Activated naive CD4-positive, alpha-beta T cell treated with Interleukin-2 at 50 U/mL for 16 hours (primary cell): ENCODE results near the gene SLC29A1.

Experiments used
- DNase-seq: peaks from one replicate; pipeline ENCODE4 v3.0.0-alpha.2; 2020

Gene SLC29A1

GRCh38 chr6:44256775-44257024 lies 33.3 kb downstream of the SLC29A1 start:
- DNase-seq: peak; percentile 34

DNA sequence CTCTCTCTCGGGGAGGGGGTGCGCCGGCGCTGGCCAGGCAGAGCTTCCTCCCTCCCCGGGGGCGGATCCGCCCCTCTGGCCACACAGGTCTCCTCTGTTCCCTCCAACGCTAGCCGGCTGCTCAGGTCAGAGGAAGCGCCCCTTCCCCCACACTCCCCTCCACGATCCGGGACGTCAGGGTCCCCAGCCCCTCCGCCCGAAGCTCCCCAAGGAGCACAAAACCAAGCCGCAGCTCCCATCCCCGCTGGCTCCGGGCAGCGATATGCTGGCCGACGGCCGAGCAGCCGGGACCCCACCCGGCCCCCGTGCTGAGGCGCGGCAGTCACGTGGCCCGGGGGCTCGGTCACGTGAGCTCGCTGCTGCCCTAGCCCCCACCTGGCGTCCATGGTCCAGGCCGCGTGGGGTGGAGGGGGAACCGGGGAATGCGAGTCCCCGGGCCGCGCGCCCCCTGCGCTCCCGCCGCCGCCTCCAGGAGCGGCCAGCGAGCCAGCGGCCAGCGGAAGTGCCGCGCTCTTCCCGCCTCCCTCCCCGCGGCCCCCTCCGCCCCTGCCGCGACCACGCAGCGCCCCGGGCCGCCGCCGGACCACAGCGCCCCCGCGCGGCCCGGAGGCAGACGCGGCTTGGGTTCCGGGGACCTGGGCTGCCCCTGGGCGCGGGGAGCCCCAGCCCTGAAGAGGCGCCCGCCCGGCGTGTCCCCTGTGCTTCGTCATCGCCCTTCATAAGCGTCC lies 33.8 kb downstream of the SLC29A1 start, which contains the start of gene SLC35B2:
Gene SLC35B2, minus strand, starts transcription at position 504 of the 728 bp plus-strand sequence. Its CDS starts 118 bp downstream, at position 386.
- DNase-seq: peak; percentile 71

GRCh38 chr6:44257753-44258324 lies 34.4 kb downstream of the SLC29A1 start:
- no peak for DNase-seq

GRCh38 chr6:44258325-44258863 lies 35.0 kb downstream of the SLC29A1 start:
- no peak for DNase-seq

DNA sequence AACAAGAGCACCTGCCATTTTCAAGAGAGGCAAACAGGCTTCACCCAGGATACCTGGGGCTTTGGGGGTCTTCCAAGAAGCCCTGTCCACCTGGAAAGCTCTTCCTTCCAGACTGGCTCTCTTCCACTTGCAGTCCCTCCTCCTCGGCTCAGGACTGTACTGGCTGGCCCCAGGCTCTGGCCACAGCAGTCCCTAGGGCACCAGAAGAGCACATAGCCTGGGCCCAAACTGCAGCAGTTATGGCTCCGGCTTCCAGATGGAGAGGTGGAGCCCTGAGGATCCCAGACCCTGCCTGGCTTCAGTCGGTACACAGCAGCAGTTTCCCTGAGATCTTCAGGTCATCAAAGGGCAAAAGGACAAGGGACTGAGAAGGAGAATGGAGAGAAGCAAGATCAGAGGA lies 35.5 kb downstream of the SLC29A1 start:
- DNase-seq: no peak

DNA sequence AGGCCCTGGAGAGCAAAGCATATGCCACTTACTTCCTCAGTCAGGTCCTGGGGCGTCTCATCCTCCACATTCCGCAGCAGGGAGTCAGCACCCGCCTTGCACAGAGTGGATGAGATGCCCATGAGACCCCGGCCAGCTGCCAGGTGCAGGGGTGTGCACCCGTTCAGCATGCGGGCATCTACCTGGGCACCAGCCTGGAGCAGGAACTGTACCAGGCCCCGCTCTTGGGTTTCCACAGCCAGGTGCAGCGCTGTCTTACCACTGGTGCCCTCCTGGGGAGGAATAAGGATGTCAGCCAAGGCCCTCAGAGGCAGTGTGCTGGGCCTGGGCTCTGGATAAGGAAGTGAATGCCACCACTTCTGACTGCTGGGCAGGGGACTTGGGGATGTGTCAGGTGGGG lies 36.6 kb downstream of the SLC29A1 start:
- no peak for DNase-seq

DNA sequence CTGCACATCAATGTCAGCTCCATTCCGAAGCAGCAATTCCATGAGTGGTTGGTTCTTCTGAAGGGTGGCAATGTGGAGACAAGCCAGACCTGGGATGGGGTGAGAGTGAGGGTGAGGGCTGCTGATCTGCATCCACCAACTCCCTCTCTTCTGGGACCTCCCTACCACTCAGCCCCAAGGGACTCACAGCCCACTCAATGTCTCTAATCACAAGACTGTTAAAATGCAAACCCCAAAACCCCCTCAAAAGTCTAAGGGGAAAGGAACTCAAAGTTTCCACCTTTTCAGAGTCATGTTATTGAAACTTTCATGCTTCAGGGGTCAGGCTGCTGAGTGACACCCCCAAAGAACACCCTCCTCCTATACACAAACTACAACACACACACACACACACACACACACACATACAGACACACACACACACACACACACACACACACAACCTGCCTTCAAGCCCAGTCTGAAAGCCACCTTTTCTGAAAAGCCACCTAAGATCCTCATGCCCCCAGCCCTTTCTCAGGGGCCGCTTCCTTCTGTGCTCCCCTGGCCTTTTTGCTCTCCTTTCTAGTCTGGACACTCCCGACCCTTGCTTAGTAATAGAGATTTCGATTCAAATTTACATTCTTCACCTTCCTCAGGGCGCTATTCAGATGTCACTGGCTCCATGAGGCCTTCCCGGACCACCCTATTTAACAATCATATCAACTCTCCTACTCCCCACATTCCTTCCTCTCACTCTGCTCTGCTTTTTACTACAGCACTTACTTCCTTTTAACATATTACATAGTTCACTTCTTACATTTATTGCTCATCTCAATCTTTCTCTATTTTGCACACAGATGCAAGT lies 37.3 kb downstream of the SLC29A1 start:
- no peak for DNase-seq

DNA sequence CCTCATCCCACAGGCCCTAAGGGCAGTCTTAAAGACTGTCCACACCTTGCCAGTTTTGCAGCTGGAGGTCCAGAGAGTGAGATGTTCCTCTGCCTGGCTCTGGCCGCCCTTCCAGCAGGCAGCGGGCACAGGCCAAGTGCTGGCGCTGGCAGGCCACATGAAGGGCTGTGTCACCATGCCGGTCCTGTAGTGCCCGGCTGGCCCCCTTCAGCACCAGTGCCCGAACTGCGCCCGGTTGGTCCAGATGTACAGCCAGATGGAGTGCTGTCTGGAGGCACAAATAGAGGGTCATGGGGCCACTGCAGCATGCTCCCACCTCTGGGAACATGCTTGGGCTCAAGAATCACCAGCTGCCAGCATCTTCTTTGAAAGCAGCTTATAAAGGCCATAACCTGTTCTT lies 38.2 kb downstream of the SLC29A1 start:
- DNase-seq: no peak

- no peak for DNase-seq
Measured at GRCh38 chr6:44262467-44263353, 39.3 kb downstream of the SLC29A1 start.

- DNase-seq: peak; percentile 54
Measured at GRCh38 chr6:44263354-44264100, 40.1 kb downstream of the SLC29A1 start.

DNA sequence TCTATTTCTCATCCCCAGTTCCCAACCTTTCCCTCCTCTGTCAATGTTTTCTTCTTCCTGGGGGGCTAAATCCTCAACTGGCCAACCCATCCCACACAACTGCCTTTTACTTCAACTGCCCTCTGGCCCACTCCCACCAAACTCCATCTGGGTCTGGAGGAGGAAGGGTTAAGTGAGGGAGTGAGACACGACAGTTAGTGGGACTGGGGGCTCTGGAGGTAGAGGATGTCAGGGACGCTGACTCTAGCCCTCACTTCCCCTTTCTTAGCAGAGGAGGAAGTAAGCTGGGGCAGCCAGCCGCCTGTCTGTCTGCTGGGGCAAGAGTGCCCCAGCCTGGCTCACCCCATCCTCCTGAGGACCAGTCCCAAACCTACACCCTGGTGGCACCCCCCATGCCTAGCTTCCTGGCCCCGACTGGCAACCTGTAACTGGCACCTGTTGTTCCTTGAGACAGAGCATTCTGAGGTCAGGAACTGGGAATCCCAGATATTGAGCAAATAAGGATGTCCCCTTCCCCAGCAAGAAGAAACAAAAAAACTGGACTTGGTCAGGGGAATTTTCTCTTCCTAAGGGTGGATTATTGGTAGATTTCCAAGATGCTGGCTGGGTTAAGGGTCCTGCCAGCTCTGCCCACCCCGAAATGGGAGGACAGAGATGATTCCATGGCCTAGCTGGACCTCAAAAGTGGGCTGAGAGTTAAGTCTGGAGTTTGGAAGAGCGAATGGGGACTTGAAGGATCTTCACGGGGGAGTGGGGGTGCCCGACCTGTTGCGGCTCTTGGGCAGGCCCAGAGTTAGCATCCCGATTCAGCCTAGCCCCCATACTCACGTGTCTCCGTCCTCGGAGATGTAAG lies 41.0 kb downstream of the SLC29A1 start:
- DNase-seq: peak; percentile 36

- peak; percentile 95 for DNase-seq
Measured at GRCh38 chr6:44265007-44265721, 41.8 kb downstream of the SLC29A1 start, which contains the start of gene NFKBIE. Gene NFKBIE, minus strand, starts transcription at chr6:44265551. Its CDS starts 205 bp downstream, at chr6:44265346.

DNA sequence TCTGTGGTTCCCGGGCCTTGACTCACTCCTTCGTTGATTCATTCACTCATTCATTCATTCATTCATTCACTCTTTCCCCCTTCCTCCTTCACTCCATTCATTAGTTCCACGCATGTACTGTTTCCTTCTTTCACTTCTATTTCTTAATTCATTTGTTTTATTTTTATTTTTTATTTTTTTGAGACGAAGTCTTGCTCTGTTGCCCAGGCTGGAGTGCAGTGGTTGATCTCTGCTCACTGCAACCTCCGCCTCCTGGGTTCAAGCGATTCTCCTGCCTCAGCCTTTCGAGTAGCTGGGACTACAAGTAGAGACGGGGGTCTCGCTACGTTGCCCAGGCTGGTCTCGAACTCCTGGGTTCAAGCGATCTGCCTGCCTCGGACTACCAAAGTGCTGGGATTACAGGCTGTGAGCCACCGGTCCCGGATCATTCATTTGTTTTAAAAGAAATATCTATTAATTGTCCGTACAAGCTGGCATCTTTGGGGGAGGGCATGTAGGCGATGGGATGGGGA lies 42.4 kb downstream of the SLC29A1 start:
- no peak for DNase-seq

DNA sequence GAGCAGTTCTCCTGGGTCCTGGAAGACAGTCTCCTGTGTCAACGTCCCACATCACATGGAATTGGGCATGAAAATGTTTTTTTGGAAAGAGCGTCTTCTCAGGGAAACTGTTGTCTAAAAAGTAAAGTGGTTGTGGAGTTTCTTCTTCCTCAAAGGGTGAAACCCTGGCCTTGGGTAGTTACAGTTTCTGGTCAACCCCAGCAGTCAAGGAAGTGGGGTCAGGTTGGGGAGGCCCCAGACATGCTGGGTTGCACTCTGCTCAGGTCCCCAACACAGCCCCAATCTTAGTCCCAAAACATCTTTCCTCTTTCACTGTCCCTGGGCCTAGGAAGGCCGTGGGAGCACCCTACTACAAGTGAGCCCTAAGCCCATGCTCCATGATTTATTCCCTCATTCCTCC lies 43.0 kb downstream of the SLC29A1 start:
- DNase-seq: no peak

DNA sequence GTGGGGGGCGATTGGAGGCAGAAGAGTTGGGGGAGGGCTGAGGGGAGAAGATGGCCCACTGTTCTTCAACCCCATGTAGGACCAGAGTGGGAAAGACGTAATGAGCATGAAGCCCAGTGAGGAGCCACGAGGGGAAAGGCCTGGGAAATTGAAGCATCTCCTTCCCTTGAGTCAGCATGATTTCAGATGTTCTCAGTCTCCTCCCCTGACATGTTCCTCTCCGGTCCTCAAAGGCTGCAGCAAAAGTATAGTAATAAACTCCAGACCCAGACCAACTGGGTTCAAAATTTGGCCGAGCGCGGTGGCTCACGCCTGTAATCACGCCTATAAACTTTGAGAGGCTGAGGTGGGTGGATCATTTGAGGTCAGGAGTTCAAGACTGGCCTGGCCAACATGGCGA lies 43.9 kb downstream of the SLC29A1 start:
- no peak for DNase-seq

DNA sequence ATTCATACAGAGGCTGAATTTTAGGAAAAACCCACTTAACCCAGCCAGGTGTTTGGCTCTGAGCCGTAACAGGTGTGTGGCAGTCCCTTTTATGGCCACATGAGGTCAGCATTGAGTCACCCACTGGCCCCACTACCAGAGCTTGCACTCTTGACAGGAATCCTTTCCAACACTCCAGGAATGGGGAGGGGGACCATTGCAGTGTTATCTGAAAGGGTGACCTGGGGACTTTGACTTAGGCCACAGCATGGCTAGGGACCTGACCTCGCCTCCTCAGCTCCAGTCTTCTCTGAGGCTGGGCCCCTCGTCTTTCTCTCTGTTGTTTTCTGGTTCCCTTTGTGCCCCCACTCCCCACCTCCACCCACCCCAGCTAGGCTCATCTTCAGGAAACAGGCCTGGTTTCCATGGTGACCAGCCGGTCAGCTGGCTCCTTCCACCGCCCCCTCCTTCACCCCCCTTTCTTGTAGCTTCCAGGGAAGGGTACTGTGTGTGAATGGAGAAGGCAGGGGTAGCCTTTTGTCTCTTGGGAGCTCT lies 44.8 kb downstream of the SLC29A1 start:
- peak; percentile 68 for DNase-seq

DNA sequence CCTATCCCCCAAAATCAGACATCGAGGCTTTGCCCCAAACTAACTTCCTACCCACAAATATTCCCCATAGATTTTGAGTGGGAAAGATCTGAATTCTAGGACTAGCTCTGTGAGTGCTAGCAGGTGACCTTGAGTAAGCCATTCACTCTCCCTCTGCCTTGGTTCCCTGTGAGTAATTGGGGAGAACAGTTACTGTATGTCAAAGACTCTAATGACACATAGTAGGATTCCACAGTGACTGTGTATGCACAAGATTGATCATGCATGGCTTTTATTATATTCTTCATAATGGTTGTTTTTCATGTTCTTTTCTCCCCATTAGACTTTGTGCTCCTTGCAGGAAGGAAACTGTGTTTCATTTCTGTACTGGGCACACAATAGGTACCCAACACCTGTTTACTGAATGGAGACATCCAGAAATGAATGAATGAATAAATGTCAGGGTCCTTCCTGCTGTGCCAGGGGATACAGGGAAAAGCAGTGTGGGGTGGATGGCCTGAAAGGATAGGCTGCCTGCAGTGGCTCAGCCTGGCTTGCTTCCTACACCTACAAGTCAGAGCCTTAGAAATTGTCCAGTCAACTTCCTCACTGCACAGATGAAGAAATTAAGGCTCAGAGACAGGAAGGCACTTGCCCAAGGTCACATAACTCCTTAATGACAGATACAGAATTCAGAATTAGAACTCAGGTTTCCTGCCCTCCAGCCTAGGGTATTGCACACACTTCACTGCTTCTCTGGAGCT lies 46.0 kb downstream of the SLC29A1 start:
- no peak for DNase-seq

- no peak for DNase-seq
Measured at GRCh38 chr6:44269921-44270525, 46.6 kb downstream of the SLC29A1 start, which contains the start of gene TMEM151B. Gene TMEM151B, plus strand, starts transcription at chr6:44270450. Its CDS starts 293 bp downstream, at chr6:44270743.
